EH (cell line): ENCODE data around the gene DCTN3.

Experiments used
- DNase-seq: peaks from one replicate; pipeline ENCODE4 v3.0.0-alpha.2; 2015; ENCODE audit warnings: low read depth

The DCTN3 gene

DNA sequence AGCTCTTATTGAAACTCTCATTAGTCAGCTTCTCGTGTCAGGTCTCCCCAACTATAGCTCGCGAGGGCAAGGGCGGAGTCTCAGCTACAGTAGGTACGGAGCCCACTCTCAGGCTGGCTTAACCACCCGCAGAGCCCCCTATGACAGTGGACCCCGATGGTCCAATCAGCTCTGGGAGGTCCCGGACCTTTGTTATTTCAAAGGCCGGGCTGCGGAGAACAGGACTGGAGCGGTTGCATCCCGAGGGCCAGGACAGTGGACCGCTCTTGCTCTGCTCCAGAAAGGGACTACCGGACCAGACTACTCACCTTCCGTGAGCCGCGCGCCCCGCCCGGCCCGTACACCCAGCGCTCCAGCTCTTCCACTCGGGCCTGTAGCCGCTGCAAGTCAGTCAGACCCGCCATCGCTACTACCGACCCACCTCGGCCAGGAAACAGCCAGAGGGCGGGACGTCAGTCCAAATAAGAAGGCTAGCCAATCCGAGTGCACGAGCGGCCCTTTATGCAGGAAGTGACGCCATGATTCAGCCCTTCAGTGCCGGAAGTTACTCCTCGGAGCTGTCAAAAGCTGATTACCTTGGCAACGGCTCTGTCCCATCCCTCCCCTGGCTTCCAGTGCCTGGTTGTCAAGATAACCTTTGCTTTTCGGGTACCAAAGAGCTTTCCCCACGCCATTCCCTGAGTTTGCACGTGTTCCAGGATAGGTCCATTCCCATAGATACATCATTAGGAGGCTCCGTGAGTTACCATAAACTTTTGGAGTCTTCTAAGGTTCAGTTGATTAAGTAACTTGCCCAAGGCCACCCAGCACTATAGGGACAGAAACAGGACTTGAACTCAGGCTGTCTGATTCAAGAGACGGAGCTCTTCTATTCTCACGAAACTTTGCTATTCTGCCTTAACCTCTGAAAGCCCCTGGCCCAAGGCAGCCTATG is at the start of gene DCTN3:
DCTN3 (minus strand) TSS at position 435 of the 934 bp plus-strand sequence; CDS start at position 404, 31 bp downstream.
- DNase-seq, result peak; percentile 96

DNA sequence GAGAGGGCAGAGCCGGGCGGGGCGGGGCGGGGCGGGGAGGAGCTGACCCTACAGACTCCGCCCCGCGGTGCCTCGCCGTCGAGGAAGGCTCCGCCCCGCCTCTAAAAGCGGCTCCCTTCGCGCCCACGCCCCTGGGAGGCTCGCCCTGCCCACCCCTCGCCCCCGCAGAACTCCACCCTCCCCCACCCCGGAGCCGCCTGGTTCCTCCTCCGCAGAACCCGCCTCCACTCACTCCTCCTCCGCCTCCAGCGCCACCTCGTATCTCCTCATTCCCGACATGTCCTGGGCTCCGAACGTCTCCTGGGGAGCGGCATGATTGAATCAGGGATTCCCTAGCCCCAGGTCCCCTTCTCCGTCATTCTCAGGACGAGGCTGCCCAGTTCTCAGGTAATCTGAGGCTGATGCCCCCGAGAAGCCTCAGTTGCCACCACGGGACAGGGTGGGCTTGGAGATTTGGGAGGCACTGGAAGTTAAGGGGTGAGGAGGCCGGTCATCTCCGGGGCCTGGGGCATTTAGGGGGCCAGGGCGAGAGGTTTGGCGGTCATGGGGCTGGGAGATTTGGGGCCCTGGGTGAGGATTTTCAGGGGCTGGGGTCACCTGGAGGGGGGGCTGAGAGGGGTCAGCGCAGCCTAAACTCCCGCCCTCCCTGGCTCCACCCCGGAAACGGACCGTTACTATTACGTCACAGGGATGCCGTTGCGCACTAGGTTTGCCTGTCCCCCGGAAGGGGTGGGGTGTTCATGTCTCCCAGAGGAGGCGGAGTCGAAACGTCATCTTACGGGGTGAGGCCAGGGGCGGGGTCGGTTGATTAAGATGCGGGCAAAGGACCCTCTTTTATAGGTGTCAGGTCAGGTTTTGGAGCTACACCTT is 45.3 kb upstream of the DCTN3 start:
- peak; percentile 96 for DNase-seq

DNA sequence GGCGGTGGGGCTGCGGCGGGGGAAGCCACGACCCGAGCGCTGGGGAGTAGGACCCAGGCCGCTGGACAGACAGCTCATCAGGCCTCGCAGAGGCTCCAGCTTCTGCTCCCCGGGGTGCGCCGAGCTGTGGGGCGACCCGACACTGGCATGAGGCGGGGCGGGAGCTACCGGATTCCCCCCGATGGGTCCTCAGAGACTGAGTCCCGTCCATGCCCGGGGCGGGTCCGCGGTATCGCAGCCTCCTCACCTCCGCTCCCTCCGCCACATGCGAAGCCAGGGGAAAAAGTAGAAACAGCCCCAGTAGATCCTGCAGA is 44.7 kb upstream of the DCTN3 start:
- no peak for DNase-seq

DNA sequence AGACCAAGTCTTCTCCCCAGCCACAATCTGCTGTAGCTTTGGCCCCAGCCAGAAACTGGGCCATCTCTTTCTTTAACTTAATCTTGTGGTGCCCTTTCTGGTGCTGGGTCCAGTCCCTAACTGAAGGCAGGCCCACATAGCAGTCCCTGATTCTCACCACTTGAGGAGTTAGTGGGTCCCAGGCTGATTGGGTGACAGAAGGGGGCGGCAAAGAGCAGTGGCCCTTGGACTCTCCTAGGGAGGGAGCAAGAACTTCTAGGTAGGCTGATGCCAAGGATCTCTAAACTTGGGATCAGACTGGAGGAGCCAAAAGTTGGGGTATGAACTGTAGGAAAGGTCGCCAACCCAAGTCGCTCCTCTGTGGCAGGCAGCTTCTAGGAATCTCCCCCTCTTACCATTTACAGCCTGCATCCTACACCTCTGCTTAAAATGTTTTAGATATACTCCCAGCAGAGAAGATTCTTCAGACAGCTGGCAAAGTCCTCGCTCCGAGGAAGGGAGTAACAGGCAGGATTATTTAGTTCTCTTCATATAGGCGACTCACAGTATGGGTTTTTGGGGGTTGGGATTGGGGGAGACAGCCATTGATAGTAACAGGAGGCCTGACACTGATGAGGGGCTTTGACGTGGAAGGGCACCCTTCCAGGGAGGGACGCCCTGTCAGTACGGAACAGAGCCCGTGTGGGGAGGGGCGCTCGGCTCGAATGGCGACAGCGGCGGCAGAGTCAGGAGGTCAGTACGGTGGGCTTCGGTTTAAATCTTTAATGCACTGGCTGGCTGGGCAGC is 44.2 kb upstream of the DCTN3 start:
- peak; percentile 83 for DNase-seq

GRCh38 chr9:34663303-34663605 is 43.0 kb upstream of the DCTN3 start:
- no peak for DNase-seq

DNA sequence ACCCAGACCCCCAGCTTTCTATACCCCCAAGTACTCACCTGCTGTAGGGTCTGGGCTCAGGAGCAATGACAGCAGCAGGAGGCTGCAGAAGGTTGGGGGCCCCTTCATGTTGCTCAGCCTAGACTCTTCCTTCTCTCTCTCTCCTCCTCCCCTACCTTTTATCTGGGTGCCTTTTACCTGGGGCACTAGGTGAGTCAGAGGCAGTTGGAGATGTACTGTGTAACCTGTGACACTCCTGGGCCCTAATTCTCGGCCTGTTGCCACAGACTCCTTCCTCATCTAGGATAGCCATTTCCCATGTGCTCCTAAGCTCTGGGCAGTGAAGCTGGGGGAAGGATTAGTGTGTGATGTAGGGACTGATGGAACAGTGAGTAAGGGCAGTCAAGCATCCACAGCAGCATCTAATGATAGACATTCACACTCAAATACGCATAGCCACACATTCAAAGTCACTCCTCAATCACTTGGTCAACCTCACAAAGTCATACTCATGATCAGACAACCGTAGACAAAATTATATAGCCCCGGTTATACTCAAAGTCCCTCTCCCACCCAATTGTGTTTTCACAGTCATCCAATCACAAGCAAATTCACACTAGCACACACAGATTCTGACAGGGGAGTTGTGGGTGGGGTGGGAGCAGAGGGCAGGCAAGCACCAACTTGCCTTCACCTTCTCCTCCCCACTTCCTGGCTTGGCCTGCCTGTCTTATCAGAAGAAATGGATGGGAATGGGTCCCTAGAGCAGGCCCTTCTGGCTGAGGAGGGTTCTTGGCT is 42.4 kb upstream of the DCTN3 start, which contains the start of gene CCL27:
CCL27 (minus strand) TSS at position 132 of the 777 bp plus-strand sequence; CDS start at position 108, 24 bp downstream.
- DNase-seq, result no peak

GRCh38 chr9:34659592-34660253 is 39.4 kb upstream of the DCTN3 start:
- DNase-seq, result no peak

DNA sequence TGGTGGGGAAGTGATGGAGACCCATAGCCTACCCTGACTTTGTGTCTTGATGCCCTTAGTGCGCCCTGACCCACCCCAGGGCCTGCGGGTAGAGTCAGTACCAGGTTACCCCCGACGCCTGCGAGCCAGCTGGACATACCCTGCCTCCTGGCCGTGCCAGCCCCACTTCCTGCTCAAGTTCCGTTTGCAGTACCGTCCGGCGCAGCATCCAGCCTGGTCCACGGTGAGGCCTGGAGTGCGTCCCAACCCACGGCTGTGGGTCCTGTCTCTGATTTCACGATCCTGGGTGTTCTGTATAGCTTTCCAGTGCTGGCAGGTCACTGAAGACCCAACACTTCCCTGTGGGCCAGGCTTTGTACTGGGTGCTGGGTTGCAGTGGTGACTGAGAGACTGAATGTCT is 38.2 kb upstream of the DCTN3 start:
- DNase-seq, result no peak

- no peak for DNase-seq
Observed at GRCh38 chr9:34656992-34657391, 36.7 kb upstream of the DCTN3 start.

- DNase-seq, result no peak
Observed at GRCh38 chr9:34655394-34655793, 35.1 kb upstream of the DCTN3 start.

DNA sequence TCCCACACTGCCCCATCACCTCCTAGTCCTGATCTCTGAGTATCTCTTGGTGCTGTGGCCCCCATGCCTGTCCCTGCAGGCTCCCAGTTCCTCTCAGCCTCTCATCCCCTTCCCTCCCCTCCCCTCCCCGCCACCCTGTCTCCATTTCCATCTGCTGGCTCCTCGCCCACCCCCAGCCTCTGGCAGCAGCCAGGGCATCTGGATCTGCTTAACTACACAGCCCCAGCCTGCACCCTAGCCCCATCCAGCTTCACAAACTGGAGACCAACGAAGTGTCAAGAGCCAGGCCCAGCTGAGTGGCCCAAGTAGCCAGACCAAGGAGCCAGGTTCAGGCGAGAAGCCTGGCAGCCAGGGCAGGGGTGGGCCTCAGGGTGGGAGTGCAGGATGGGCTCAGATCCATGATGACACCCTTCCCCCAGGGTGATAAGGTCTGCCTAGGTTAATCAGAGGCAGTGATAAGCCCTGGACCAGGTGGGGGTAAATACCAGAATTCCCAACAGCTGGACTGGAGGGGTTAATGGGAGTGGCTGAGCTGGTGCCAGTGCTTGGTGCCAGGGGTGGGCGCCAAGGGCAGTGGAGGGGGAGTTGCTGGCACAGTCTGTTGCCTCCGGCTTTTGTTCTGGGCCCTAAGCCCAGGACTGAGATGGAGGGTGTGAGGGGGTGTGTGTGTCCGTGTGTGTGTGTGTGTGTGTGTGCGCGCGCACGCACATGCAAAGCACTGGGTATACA is 34.2 kb upstream of the DCTN3 start:
- DNase-seq, result peak; percentile 84

DNA sequence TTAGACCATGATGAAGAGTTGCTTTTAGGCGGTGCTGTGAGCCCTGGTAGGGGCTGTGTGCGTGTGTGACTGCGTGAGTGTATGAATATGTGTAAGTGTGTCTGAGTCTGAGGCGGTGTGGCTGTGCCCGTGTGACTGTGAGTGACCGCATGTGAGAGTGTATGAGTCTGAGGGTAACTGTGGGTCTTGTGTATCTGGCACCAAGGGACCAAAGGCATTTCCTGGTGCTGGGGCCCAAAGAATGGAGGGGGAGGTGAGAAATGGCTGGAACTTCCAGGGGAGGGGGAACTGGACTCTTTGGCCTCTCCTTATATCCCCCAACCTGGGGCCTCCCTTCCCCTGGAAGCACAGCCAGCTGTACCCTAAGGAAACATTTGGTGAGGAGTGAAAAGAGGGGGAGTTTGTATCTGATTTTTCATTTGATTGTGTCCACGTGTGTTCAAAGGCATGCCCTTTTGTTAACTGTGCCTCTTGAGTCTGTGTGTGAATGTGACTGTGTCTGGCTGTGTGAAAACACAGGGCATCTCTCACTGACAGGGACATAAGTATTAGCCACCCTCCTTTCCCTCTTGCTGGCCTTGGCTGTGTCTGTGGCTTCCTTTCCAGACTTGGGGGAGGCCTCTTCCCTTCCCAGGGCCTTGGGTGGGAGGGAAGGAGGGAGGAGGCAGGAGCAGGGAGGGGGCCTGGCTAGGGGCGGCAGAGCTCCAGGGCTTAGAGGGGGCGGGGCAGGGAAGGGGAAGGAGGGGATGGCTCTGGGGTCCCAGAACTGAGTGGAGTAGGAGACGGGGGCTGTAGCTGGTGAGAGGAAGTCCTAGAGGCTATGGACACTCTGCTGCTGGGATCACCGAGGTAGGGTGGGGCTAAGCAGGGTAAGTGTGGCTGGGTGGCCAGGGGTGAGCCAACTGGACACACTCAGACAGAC is 33.1 kb upstream of the DCTN3 start:
- peak; percentile 74 for DNase-seq

- DNase-seq, result peak; percentile 31
Observed at GRCh38 chr9:34652602-34653000, 32.3 kb upstream of the DCTN3 start.

DNA sequence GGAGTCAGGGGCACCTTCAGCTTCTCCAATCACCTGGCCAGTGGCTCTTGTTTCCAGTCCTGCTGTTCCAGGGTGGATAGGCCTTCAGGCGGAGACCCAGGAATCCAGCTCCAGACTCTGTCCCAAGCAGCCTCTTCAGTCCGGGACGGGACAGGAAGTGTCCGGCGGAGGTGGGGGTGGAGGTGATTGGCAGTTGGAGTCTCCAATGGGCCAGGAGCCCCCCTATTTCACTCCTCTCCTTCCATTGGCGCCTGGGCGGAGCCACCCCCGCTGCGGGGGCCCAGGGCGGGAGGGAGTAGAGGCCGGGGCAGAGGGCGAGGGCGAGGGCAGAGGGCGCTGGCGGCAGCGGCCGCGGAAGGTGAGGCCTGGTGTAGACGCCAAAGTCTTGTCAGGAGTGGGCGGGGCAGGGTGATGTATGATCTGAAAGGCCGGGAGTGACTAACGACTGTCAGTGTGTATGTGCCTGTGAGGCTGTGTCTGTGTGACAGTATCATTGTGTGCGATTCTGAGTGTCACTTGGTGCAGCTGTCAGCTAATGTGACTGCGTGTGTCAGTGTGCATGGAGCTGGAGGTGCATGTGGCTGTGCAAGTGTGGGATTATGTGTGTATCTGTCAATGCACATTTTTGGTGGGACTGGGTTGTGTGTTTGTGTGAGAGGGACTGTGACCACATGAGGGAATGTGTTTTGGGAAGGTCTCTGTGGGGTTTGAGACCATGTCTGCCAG is 31.7 kb upstream of the DCTN3 start, which contains the start of gene IL11RA:
IL11RA (plus strand) TSS at position 310 of the 726 bp plus-strand sequence. CDS start 3,033 bp downstream, outside the sequence.
- DNase-seq, result peak; percentile 93

GRCh38 chr9:34651321-34651720 is 31.0 kb upstream of the DCTN3 start:
- DNase-seq, result peak; percentile 39

DNA sequence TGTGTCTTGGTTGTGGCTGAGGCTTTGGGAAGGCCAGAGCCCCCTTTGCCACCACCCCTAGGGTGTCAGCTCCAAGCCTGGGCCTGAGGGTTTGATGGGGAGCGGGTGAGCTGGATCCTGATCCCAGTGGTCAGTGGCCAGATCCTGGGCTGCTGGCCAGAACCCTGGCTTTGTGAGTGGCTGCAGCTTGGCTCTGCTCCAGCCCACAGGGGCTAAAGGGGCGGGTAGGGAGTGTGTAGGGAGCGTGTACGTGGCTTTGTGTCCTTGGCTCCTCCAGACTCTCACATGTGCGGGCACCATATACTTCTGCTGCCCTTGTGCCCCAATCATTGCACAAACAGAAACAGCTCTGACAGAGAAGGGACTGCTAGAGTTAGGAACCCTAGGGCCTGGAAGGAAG is 30.5 kb upstream of the DCTN3 start:
- DNase-seq, result no peak

DNA sequence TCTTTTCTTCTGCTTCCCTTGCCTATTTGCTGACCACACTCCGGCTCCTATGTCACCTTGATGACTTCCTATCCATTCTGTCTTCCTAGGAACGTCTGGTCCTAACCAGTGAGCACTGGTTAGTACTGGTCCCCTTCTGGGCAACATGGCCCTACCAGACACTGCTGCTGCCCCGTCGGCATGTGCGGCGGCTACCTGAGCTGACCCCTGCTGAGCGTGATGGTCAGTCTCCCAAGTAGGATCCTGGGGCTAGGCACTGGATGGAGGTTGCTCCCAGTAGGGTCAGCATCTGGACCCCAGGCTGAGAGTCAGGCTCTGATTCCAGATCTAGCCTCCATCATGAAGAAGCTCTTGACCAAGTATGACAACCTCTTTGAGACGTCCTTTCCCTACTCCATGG is 28.4 kb upstream of the DCTN3 start:
- DNase-seq, result no peak

GRCh38 chr9:34647651-34648050 is 27.4 kb upstream of the DCTN3 start:
- no peak for DNase-seq
